Neural cell (in vitro differentiated cells): ENCODE results near the gene ADORA1. TPM values are rescaled to one million over a fixed set of nuclear protein-coding genes. Genes with fewer than 3 reads are reported as not detected.

Experiments
- H2AFZ ChIP-seq: fragments of 200-600, 300-800 bp; sonication (generic), shearing (Covaris generic); 2 replicates; pipeline ENCODE4 v1.6.0; 2014; ENCODE audit warnings: low read depth, mild to moderate bottlenecking, antibody characterized with exemption, low read length, moderate library complexity
- H3F3A ChIP-seq: fragments of 200-600 bp; shearing (Covaris generic); 2 replicates; pipeline ENCODE4 v1.6.1; 2016; ENCODE audit warnings: mild to moderate bottlenecking, moderate library complexity, mixed read lengths, antibody characterized with exemption, low read length; ENCODE audit not compliant: insufficient read depth, poor library complexity, severe bottlenecking
- H3K27ac ChIP-seq: fragments of 200-600, 300-800 bp; sonication (generic), shearing (Covaris generic); 2 replicates; pipeline ENCODE4 v1.5.1; 2014; ENCODE audit warnings: mild to moderate bottlenecking, low read length, moderate library complexity
- H3K27me3 ChIP-seq: fragments of 300-800, 200-600 bp; sonication (generic), shearing (Covaris generic); 2 replicates; pipeline ENCODE4 v1.6.0; 2014; ENCODE audit warnings: mild to moderate bottlenecking, low read depth, low read length, moderate library complexity; ENCODE audit not compliant: insufficient read depth
- H3K36me3 ChIP-seq: fragments of 300-800, 200-600 bp; sonication (generic), shearing (Covaris generic); 2 replicates; pipeline ENCODE4 v1.5.1; 2014; ENCODE audit warnings: mild to moderate bottlenecking, antibody characterized with exemption, low read length, moderate library complexity; ENCODE audit not compliant: insufficient read depth
- H3K4me2 ChIP-seq: fragments of 300-800, 200-600 bp; sonication (generic), shearing (Covaris generic); 2 replicates; pipeline ENCODE4 v1.6.0; 2014; ENCODE audit warnings: mild to moderate bottlenecking, low read length
- H3K4me3 ChIP-seq: fragments of 300-800, 200-600 bp; sonication (generic), shearing (Covaris generic); 2 replicates; pipeline ENCODE4 v1.5.1; 2014; ENCODE audit warnings: mild to moderate bottlenecking, low read length, moderate library complexity
- H3K79me2 ChIP-seq: fragments of 200-600 bp; shearing (Covaris generic); replicated peaks from 2 replicates; pipeline ENCODE4 v1.6.0; 2014; ENCODE audit warnings: mild to moderate bottlenecking, low read length, moderate library complexity; ENCODE audit not compliant: insufficient read depth
- H3K9ac ChIP-seq: fragments of 300-800, 200-600 bp; sonication (generic), shearing (Covaris generic); 2 replicates; pipeline ENCODE4 v1.6.1; 2016; ENCODE audit warnings: mild to moderate bottlenecking, low read length, mixed read lengths
- H3K9me2 ChIP-seq: fragments of 200-600 bp; shearing (Covaris generic); 2 replicates; pipeline ENCODE4 v1.6.1; 2016; ENCODE audit warnings: mild to moderate bottlenecking, low read length, mixed read lengths; ENCODE audit not compliant: insufficient read depth
- H3K9me3 ChIP-seq: fragments of 200-600, 300-800 bp; sonication (generic), shearing (Covaris generic); 2 replicates; pipeline ENCODE4 v1.6.1; 2016; ENCODE audit warnings: mild to moderate bottlenecking, mixed run types, low read length, moderate library complexity, mixed read lengths
- H4K20me1 ChIP-seq: fragments of 200-600 bp; shearing (Covaris generic); 2 replicates; pipeline ENCODE4 v1.6.1; 2016; ENCODE audit warnings: mild to moderate bottlenecking, mixed run types; ENCODE audit not compliant: insufficient read depth
- CTCF ChIP-seq: fragments of 450-650 bp; IDR thresholded peaks from 2 replicates; pipeline ENCODE4 v1.5.1; 2014; ENCODE audit warnings: antibody characterized with exemption, mild to moderate bottlenecking, moderate library complexity; ENCODE audit not compliant: poor library complexity, severe bottlenecking
- EP300 ChIP-seq: fragments of 450-650 bp; conservative IDR thresholded peaks from 2 replicates; pipeline ENCODE4 v1.6.1; 2014; ENCODE audit warnings: antibody characterized with exemption, mild to moderate bottlenecking, moderate library complexity; ENCODE audit not compliant: poor library complexity, severe bottlenecking
- EZH2 ChIP-seq: fragments of 200-600, 300-800 bp; shearing (Covaris generic), sonication (generic); IDR thresholded peaks from 2 replicates; pipeline ENCODE4 v1.6.1; 2014; ENCODE audit warnings: antibody characterized with exemption, low read length, borderline replicate concordance, mild to moderate bottlenecking; ENCODE audit not compliant: insufficient read depth, poor library complexity, severe bottlenecking
- POLR2AphosphoS5 ChIP-seq: IDR thresholded peaks from 2 replicates; pipeline ENCODE4 v1.6.1; 2012
- REST ChIP-seq: IDR thresholded peaks from 2 replicates; pipeline ENCODE4 v1.6.1; 2012; ENCODE audit warnings: borderline replicate concordance
- SMC3 ChIP-seq: fragments of 450-650 bp; conservative IDR thresholded peaks from 2 replicates; pipeline ENCODE4 v1.6.1; 2014; ENCODE audit warnings: antibody characterized with exemption, mild to moderate bottlenecking, moderate library complexity; ENCODE audit not compliant: poor library complexity
- TAF1 ChIP-seq: IDR thresholded peaks from 2 replicates; pipeline ENCODE4 v1.6.1; 2012; ENCODE audit warnings: low read depth
- polyA plus RNA-seq: library from polyadenylated mRNA; depleted of rRNA; stranded (reverse); fragments of >200 nt; gene quantifications from 2 replicates; pipeline ENCODE4 v1.2.3, GENCODE V29; 2014

Gene ADORA1
- polyA plus RNA-seq, 1 donor from 2014 or later: 7.2 TPM

- TF ChIP-seq EP300: no peak
- no peak for TF ChIP-seq TAF1
- TF ChIP-seq CTCF: no peak
- no peak for TF ChIP-seq POLR2AphosphoS5
- TF ChIP-seq EZH2: no peak
- TF ChIP-seq REST: no peak
- Histone ChIP-seq H3K27ac (no peak overlapping the region), H3K79me2 (no peaks in the 10 kb centered on the region), H4K20me1 (no peaks in the 10 kb centered on the region), H3K36me3 (no peaks in the 10 kb centered on the region), H3K9ac (no peak overlapping the region), H3K4me3 (no peak overlapping the region), H3K9me2 (no peaks in the 10 kb centered on the region), H3K27me3 (no peaks in the 10 kb centered on the region), H3K9me3 (no peaks in the 10 kb centered on the region), H2AFZ (no peak overlapping the region), H3K4me2 (no peak overlapping the region), H3F3A (no peaks in the 10 kb centered on the region)
Observed at GRCh38 chr1:203133970-203134725, 6.6 kb downstream of the ADORA1 start.

- no peaks in the 10 kb centered on the region for H3K9me2 ChIP-seq
- H3K27ac ChIP-seq: no peak overlapping the region
- no peaks in the 10 kb centered on the region for H3F3A ChIP-seq
- no peaks in the 10 kb centered on the region for H3K9me3 ChIP-seq
- TF ChIP-seq EP300 (no peak), REST (no peak), EZH2 (no peak), SMC3 (no peak), POLR2AphosphoS5 (no peak)
- no peak overlapping the region for H3K4me3 ChIP-seq
- no peaks in the 10 kb centered on the region for H3K79me2 ChIP-seq
- H3K9ac ChIP-seq: no peak overlapping the region
- H4K20me1 ChIP-seq: no peaks in the 10 kb centered on the region
- no peaks in the 10 kb centered on the region for H3K27me3 ChIP-seq
- H2AFZ ChIP-seq: no peak overlapping the region
- H3K36me3 ChIP-seq: no peaks in the 10 kb centered on the region
- H3K4me2 ChIP-seq: no peak overlapping the region
Observed at GRCh38 chr1:203135636-203136305, 8.2 kb downstream of the ADORA1 start.
